Measurements from ENCODE around the gene ANKS1B. TPM values are rescaled to one million over a fixed set of nuclear protein-coding genes. Genes with fewer than 3 reads are reported as not detected.

Gene ANKS1B
- total RNA-seq, 1 donor from 2014 or later: 2.3 TPM

GRCh38 chr12:98771811-98772752 lies 1212.7 kb downstream of the ANKS1B start:
- DNase-seq (ENCODE audit: low spot score): no peak
- TF ChIP-seq CTCF (IDR thresholded peaks at IDR 0.05): no peak
- Mint-ChIP-seq H3K4me1 (ENCODE audit: low read depth) (no peaks in the 10 kb centered on the region), H3K9me3 (ENCODE audit: low read depth) (no peaks in the 10 kb centered on the region), H3K27ac (ENCODE audit: unreplicated experiment) (no peak overlapping the region), H3K36me3 (ENCODE audit: low read depth) (no peaks in the 10 kb centered on the region), H3K4me3 (ENCODE audit: unreplicated experiment) (no peak overlapping the region), H3K27me3 (ENCODE audit: low read depth) (no peaks in the 10 kb centered on the region)

GRCh38 chr12:98770230-98770629 lies 1214.5 kb downstream of the ANKS1B start:
- Mint-ChIP-seq H3K4me3 (ENCODE audit: unreplicated experiment) (no peak overlapping the region), H3K27ac (ENCODE audit: unreplicated experiment) (no peak overlapping the region), H3K27me3 (ENCODE audit: low read depth) (no peaks in the 10 kb centered on the region), H3K36me3 (ENCODE audit: low read depth) (no peaks in the 10 kb centered on the region), H3K9me3 (ENCODE audit: low read depth) (no peaks in the 10 kb centered on the region), H3K4me1 (ENCODE audit: low read depth) (no peaks in the 10 kb centered on the region)
- DNase-seq (ENCODE audit: low spot score): no peak
- no peak for TF ChIP-seq CTCF (IDR thresholded peaks at IDR 0.05)

- Mint-ChIP-seq H3K4me3 (ENCODE audit: unreplicated experiment) (no peak overlapping the region), H3K36me3 (ENCODE audit: low read depth) (no peaks in the 10 kb centered on the region), H3K27ac (ENCODE audit: unreplicated experiment) (no peak overlapping the region), H3K27me3 (ENCODE audit: low read depth) (peaks cover 5% of the 10 kb centered on the region), H3K9me3 (ENCODE audit: low read depth) (no peaks in the 10 kb centered on the region), H3K4me1 (ENCODE audit: low read depth) (no peaks in the 10 kb centered on the region)
- no peak for TF ChIP-seq CTCF (IDR thresholded peaks at IDR 0.05)
- no peak for DNase-seq (ENCODE audit: low spot score)
These were observed 1215.7 kb downstream of the ANKS1B start for GRCh38 chr12:98769068-98769467.

- Mint-ChIP-seq H3K27me3 (ENCODE audit: low read depth) (peaks cover 5% of the 10 kb centered on the region), H3K4me3 (ENCODE audit: unreplicated experiment) (no peak overlapping the region), H3K9me3 (ENCODE audit: low read depth) (no peaks in the 10 kb centered on the region), H3K36me3 (ENCODE audit: low read depth) (no peaks in the 10 kb centered on the region), H3K27ac (ENCODE audit: unreplicated experiment) (no peak overlapping the region), H3K4me1 (ENCODE audit: low read depth) (no peaks in the 10 kb centered on the region)
- DNase-seq (ENCODE audit: low spot score): no peak
- no peak for TF ChIP-seq CTCF (IDR thresholded peaks at IDR 0.05)
These were observed 1217.5 kb downstream of the ANKS1B start for GRCh38 chr12:98767248-98767647.

GRCh38 chr12:98763656-98764055 lies 1221.1 kb downstream of the ANKS1B start:
- DNase-seq (ENCODE audit: low spot score): no peak
- no peak for TF ChIP-seq CTCF (IDR thresholded peaks at IDR 0.05)
- no peaks in the 10 kb centered on the region for H3K36me3 Mint-ChIP-seq (ENCODE audit: low read depth)
- no peak overlapping the region for H3K4me3 Mint-ChIP-seq (ENCODE audit: unreplicated experiment)
- H3K27me3 Mint-ChIP-seq (ENCODE audit: low read depth): peaks cover 5% of the 10 kb centered on the region
- no peaks in the 10 kb centered on the region for H3K4me1 Mint-ChIP-seq (ENCODE audit: low read depth)
- no peaks in the 10 kb centered on the region for H3K9me3 Mint-ChIP-seq (ENCODE audit: low read depth)
- H3K27ac Mint-ChIP-seq (ENCODE audit: unreplicated experiment): no peak overlapping the region
